GM21381 (cell line): Measurements from ENCODE around the gene EHD4.

Experiments
- ATAC-seq: cut with Tn5 transposase; IDR thresholded peaks from one replicate; pipeline ENCODE4 v1.9.1; 2021; ENCODE audit warnings: mild to moderate bottlenecking, moderate library complexity; ENCODE audit not compliant: unreplicated experiment

EHD4 gene

DNA sequence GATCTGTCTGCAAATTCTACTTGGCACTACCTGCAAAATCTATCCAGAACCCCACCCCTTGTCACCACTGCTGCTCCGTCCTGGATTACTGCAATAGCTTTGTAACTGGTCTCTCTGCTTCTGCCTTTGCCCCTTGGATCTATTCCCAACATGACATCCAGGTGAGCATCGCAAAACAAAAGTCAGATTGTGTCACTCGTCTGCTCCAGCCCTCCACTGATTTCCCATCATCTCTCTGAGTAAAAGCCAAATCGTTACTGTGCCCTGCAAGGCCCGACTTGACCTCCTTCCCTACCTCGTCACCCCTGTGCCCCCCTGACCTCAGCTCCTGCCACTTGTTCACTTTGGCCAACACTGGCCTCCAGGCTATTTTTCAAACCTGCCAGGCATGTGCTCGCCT lies 87.9 kb downstream of the EHD4 start:
- ATAC-seq: no peak

DNA sequence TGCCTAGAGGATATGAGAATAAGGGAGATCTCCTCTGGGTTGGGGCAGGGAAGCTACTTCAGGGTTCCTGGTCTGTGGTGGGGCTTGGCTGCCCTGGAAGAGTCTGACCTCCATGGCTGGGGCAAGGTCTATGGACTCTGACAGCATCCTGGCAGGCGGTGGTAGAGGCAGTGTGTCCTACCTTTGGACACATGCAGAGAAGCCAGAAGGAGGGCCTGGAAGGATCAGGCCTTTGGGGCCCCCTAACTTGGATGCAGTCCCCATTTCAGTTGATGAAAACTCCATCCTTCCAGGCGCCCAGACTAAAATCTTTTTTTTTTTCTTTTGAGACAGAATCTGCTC lies 88.9 kb downstream of the EHD4 start:
- ATAC-seq: no peak

DNA sequence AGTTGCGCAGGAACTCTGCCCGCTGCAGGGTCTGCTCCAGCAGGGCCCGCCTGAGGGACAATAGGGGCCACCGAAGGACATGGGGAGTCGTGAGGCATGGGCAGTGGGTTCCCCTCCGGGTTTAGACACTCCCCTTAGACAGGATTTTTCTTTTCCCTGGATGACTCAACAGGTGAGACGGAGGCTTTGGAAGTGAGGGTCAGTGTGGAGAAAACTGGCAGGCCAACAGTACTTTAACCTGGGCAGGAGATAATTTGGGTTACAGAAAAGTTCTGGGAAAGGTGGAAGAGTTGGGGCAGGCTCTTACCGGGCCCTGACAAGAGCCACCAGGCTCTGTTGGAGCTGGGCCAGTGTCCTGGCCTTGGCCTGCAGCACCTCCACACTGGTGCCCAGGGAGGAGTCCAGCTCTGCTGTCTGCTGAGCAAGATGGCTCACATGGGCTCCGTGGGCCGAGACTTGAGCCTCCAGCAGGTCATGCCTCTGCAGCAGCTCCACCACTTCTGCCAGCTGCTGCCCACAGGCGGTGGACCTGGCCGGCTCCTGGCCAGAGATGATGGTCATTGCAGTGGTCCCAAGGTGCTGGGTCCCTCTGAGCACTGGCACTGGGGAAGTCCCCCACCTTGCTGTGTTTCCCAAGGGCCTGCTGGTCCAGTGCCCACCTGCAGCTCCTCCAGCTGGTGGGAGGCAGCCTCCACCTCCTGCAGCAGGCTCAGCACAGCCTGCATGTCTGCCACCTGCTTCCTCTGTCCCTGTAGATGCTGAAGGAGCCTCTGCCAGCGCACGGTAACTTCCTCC lies 89.5 kb downstream of the EHD4 start:
- ATAC-seq: no peak

DNA sequence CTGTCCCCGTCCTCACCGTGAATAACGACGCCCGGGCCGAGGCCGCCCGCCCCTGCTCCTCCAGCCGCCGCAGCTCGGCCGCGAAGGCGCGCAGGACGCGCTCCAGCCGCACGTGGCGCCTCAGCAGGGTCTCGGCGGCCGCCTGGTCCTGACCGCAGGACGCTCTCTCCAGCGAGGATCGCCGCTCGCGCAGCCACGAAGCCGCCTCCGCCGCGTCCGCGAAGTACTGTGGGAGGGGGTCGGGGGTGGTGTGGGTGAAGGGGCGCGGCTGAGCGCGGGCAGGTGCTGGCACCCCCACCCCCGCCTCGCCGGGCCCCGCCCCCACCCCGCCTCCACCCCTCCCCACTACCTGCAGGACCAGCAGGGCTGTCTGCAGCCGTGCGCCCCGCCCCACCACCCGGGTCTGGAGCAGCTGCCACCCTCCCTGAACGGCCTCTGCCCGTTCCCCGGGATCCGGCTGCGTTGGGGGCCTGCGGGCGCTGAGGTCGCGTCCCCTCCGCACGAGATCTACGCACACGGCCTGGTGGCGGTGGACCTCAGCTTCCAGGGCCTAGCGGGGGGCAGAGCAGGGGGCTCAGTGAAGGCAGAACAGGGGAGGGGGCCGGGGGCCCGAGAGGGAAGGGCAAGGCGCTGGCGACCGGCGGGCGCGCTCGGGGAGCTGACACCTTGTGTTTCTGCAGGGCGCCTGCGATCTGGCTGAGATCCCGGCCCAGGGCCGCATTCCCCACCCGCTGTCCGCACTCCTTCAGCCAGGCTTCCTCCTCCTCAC lies 90.3 kb downstream of the EHD4 start:
- no peak for ATAC-seq

DNA sequence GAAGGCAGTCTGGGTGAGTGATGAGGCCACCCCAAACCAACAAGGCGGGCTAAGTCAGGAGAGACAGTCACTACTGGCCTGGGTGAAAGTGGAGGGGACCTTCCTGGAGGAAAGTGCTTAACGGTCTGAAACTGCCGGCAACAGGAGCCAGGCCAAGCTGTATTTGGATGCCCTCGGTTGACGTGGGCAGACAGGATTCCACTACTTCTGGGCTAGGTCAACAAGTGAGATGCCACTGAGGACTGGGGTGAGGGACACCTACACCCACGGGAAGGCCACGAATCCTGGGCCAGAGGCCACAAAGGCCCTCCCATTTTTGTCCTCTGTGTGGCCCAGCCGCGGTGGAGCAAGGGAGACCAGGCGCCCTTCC lies 90.8 kb downstream of the EHD4 start:
- ATAC-seq: no peak

DNA sequence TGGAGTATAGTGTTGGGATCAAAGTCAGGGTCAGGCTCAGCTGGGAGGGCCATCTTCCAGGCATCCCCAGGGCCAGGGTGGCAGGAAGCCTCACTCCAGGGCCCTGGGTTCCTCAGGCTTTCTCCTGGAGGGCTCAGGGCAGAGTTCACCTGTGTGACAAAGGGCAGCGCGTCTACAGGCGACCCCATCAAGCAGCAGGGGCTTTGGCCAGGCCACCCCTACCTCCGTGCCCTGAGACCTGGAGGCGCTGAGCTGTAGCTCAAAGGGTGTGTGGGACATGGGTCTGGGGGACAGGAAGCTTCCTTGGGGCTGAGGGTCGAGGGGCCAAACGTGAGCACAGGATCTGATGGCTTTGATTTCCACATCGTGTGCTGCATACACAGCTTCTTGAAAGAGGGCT lies 91.3 kb downstream of the EHD4 start:
- no peak for ATAC-seq

DNA sequence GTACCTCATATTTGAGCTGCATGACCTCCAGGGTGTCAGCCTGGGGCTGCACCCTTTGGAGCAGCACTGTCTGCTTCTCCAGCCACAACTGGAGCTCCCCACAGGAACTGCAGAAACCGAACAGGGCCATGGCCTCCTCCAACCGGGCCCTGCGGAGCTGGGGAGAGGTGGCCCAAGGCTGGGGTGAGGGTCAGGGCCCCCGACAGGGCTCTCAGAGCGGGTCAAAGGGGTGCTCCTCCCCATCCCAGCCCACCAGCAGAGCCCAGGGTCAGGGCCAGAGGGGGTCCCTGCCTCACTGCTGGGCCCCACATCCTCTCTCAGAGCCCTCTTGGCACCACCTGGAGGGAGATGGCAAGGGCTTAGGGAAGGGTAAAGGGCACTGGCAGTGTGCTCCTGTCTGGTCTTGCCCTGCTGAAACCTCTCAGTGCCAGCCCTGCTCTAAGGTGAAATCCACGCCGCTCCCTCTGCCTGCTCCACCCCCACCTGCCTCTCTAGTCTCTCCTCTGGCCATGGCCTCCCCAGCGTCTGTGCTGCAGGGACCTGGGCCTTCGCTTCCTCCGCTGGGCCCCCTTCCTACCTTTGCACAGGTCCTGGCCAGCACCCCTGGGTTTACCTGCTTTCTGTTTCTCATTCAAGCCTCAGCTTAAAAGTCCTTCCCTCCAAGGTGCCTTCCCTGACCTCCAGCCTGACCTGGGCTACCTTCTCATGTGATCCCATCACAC lies 92.0 kb downstream of the EHD4 start:
- ATAC-seq: no peak

DNA sequence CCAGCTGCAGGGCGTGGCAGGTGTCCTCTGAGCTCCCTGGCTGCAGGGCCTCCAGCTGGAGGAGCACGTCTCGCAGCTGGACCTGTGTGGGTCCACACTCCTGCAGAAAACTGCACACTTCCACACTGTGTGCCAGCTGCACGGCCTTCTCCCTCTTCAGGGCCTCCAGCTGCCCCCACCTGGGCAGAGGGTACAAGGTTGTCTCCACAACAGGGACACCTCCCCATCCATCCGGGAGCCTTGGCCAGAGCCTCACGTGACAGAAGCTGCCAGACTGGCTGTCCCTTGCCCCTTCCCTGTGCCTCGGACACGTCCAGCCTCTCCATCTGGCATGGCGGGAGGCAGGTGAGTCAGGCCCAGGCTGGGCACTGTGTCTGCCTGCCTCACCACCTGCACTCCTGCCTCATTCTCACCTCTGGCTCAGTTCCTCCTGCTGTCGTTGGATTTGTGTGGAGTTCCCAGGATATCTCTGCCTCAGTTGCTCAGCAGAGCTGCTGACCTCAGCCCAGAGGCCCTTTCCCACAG lies 93.0 kb downstream of the EHD4 start:
- ATAC-seq: no peak

DNA sequence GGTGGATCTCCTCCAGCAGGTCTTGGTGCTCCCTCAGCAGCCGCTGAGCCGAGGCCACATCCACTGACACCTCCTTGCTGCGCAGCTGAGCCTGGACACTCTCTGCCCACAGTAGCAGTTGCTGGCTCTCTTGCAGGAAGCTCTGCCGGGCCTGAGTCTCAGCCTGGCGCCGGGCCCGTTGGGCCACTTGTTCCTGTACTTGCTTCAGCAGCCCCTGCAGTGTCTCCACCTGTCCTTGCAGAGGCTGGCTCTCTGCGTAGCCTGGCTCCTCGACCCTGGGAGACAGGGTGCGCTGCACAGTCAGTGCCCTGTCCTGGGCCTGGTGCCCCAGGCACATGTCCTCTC lies 94.0 kb downstream of the EHD4 start:
- ATAC-seq: no peak

DNA sequence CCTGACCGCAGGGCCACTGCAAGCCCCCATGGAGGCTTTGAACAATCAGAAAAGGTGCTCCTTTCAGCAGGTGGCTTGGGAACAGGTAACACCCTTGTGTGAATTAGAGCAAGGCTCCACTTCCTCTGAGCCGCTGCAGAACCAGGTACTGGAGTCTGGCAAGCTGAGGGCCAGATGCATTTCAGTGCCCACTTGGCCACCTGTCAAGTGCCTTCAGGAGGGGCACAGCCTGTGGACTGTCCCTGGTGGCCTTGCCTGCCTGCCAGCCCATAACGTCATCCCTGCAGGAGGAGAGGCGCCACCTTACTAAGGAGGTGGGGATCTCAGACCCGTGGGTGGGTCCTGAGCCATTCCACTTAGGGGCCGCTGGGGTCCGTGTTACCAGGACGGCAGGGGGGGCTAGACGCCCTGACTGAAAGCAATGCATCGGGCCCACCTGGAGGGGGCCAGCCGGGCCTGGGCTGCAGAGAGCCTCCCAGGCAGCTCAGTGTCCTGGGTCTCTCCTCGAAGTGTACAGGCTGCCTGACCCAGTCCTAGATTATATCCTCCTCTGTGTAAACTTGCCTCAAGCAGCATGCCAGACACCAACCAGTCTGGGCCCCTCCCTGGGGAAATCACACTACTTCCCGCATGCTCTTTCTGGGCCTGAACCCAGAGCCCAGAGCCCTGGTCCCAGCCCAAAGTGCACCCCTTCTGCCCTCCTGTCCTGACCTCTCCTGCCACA lies 94.6 kb downstream of the EHD4 start:
- no peak for ATAC-seq

DNA sequence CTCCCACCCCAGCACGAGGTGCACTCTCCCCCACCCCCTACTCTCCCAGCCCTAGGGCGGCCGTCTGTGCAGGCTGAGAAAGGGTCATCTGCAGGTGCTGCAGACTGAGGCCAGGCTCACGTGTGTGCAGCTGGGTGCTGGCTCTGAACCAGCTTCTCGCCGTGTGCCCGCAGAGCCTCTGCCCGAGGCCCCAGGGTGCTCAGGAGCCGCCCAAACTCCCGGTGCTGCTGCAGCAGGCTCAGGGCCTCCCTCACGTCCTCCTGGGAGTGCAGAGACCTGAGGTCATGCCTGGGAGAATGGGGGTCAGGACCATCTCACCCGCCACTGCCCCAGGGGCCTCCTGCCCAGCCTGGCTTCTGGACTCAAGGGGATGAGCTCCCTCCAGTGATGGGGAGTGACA lies 95.7 kb downstream of the EHD4 start:
- no peak for ATAC-seq

DNA sequence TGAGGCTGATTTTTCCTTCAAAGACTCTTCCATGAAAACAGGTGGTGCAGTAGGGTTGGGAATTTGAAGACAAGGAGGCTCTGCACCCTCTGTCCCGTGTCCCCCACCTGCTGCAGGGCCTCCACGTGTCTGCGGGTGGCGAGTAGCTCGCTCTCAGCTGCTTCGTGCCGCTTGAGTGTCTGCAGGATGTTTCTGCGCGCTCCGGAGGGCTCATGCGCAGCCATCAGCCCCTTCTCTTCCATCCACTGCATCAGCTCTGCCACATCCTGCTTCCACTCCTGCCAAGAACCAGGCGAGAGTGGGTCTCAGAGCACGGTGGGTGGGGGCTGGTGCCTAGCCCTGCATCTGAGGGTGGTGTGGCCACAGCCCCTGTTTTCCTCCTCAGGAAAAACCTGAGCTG lies 96.3 kb downstream of the EHD4 start:
- no peak for ATAC-seq

DNA sequence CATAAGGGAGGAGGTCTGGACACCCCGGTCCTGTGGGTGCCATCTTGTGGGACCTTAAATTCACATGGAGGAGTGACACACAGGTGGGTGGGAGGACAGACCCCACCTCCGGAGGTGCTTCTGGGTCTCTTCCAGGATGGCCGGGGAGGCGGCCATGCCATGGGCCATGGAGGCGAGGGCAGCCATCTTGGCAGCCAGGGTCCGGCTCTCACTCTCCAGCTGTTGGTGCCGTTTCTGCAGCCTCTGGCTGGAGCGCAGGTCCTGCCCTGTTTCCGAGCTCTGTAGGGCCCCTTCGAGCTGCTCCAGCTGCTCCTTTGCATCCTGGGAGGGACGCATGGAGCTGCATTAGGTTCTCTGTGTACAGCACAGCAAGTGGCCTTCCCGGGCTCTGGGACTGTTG lies 97.6 kb downstream of the EHD4 start:
- no peak for ATAC-seq

DNA sequence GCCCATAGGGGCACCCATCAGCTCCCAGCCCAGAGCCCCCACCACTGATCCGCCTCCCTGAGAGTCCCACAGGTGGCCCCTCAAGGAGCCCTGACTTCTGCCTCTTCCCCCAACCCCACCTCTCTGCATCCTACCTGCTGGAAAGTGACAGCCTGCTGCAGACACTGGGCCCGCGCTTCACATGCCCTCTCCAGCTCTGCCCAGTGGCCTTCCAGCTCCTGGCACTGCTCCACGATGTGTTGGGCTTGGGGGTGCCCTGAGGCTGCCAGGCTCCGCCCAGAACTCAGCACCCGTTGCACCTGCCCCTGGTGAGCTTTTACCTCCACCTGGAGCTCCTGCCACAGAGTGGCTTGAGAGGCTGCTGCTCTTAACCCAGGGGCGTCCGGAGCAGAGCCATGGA lies 98.6 kb downstream of the EHD4 start:
- no peak for ATAC-seq

DNA sequence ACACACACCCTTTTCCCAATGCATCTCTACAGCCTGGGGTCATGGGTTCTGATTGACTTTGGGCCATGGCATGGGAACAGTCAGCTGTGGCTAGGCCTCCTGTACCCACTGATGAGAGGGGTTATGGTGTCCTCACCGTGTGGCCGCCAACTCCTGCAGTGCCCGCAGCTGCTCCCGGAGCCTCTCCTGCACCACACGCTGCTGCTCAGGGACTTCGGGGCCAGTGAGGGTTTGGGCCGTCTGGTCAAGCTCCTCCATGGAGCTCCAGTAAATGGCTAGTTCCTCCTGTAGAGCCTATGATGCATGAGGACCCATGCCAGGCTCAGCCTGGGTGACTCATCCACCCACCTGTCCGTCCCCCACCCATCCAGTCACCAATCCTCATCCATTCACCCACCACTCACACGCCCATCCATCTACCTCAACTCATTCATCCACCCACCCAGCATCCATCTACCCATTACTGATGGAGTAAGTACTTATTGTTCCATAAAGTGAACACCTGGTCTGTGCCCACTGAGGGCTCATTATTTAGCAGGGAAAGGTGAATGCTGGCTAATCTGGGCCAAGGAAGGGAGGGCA lies 100.1 kb downstream of the EHD4 start:
- ATAC-seq: no peak

DNA sequence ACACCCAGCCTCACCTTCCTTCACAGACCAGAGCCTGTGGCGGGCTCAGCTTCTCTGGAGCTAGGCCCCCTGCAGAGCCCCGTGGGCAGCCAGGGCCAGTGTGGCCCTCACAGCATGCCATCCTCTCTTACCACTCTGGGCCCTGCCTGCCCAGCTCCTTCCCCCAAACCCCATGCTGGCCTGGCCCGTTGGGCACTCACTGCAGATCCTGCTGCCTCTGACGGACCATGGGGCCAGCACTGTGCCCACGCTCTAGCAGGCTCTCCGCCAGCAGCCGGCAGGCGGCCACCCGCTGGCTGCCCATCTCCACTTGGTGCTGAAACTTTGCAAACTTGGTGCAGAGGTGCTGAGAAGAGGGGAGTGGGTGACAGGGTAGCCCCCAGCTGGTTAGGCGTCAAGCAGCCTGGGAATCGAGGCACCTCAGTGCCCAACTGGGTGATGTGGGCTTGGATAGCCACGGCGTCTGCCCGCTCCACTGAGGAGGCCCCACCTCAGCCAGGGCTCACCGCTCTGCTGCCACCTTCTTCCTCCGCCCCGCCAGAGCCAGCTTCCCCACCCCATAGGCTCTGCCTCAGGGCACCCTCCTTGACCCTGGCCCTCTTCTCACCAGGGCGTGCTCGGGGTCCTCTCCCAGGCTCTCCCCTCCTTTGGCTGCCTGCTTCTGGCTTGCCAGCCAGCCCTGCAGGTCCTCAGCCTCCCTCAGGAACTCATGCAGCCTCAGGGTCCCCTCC lies 101.0 kb downstream of the EHD4 start:
- no peak for ATAC-seq

DNA sequence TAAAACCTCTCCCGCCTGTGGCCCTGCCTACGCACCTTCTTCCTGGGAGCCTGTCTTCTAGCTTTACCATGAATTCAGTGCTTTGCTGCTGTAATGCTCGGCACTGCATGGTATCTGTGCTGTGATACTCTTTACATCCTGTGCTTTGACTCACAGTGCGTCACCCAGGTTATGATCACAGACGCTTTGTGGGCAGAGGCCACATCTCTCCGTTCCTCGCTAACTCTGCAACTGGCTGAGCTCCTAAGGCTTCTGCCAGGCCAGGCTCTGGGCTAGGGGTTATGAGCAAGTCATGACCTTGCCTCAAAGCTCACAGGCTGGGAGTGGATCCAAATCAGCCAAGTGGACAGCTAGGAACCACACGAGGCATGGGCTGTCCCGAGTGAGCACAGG lies 101.7 kb downstream of the EHD4 start:
- no peak for ATAC-seq

DNA sequence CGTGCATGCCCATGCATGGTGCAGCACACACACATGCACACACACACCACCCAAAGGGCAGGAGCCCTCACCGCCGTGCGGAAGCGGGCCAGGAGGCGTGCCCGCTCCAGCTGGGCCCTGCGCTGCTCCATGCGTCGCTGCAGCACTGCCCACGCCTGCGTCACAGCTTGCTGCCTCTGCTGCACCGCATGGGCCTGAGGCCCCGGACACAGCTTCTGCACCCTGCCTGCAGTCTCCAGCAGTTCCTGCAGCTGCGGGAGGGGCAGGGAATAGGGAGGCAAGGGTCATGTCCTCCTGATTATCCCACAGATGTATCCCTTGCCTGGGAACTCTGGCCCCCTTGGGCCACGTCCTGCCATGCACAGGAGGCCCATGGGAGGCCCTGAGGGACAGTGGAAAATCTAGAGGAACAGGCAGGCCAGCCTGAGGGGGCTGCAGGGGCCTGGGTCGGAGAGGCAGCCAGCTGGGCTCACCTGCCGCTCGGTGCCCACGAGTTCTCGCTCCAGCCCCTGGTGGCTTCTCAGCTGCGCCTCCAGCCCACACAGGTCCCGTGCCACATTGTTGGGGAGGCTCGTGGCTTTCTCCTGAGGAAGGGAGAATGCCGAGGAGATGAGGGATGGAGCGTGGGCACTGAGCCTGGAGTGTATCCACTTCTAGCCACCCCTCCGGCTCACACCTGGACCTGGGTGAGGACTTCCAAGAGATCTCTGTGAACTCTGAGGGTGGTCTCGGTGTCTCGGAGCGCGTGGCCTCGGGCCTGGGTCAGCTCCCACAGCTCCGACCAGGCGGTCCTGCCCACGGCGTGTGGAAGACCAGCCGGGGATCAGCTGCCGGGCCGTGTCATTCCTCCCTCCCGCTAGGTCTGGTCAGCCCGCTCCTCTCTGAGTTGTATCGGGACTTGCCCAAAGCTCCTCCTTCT lies 102.3 kb downstream of the EHD4 start:
- no peak for ATAC-seq

DNA sequence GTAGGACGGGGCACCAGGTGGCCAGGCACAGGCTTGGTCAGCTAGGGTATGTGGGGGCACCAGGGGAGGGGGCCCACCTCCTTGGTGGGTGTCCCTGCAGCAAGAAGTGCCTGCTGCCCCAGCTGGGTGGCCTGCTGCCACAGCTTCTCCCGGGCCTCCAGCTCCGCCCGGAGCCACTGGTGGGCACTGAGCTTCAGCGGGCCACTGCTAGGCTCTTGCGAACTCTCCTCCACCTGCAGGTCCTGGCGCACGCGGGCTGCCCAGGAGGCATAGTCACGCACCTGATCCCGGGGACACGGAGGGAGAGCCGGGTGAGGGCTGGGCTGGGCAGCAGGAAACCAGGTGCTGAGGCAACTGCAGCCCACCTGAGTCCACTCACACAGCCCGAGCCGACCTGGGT lies 104.0 kb downstream of the EHD4 start:
- no peak for ATAC-seq
